HG02884 (cell line): ENCODE results near the gene MAGEB1.

Source experiments
- ATAC-seq: cut with Tn5 transposase; IDR thresholded peaks from one replicate; pipeline ENCODE4 v1.9.1; 2021; ENCODE audit warnings: mild to moderate bottlenecking, moderate library complexity; ENCODE audit not compliant: unreplicated experiment

MAGEB1 gene

DNA sequence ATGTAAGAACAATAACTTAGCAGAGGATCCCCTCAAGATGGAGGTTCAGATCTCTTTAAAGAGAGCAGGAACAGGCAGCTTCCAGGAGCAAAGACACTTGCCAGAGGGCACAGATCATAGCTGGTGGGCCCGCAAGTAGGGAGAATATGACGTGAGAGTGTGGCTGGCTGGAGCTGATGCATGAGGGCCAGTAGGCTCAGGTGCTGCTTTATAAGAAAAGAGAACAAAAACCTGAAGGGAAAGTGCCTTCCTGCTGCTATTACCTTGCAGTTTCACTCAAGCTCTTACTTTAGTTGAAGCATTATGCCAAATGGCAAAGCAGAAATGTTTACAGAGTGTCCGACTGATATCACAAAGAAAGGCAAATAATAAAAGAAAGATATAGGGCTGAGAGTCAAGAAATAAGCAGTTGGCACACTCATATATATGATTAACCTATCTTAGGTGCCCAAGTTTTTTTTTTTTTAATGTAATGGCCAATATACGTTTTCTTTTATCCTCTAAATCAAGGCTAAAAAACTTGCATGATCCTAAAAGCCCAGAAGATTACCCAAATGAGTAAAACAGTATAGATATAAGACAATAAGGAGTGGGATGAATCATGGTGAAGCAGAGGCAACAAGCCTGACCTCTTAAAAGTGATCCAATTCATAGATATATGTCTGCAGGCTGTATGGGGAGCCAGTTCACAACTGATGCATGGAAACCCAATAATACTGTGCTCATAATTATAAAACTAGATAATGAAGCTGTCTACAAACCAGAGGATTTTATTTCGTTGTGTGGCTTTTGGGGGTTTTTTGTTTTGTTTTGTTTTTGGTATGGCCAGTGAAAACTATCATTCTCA lies 49.7 kb downstream of the MAGEB1 start:
- ATAC-seq: peak; percentile 63

DNA sequence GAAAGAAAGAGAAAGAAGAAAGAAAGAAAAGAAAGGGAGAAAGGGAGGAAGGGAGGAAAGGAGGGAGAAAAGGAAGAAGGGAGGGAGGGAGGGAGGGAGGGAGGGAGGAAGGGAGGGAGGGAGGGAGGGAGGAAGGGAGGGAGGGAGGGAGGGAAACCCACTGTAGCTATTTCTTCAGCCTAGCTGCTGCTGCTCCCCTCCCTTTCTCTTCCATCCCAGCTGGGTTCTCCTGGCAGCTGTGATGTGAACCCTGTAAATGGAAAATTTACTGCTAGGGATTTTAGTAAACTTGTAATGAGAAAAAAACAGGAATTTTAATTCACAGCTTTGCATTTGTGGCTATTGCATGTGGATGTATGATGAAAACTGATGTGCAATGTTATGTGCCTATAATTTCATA lies 54.3 kb downstream of the MAGEB1 start:
- ATAC-seq: no peak
